HG02588 (cell line): ENCODE data around the gene LRRC32.
A peak's percentile ranks its signal among the peaks of the same experiment; 100 is the strongest.
"Not testable (repeated sequence)": the region's sequence is repeated elsewhere in the genome, so short reads cannot be mapped to it uniquely, and the experiment has no call there.

ENCODE experiments used
- ATAC-seq: cut with Tn5 transposase; IDR thresholded peaks from one replicate; pipeline ENCODE4 v1.9.1; 2021; ENCODE audit warnings: mild to moderate bottlenecking, moderate library complexity; ENCODE audit not compliant: unreplicated experiment

Gene LRRC32

DNA sequence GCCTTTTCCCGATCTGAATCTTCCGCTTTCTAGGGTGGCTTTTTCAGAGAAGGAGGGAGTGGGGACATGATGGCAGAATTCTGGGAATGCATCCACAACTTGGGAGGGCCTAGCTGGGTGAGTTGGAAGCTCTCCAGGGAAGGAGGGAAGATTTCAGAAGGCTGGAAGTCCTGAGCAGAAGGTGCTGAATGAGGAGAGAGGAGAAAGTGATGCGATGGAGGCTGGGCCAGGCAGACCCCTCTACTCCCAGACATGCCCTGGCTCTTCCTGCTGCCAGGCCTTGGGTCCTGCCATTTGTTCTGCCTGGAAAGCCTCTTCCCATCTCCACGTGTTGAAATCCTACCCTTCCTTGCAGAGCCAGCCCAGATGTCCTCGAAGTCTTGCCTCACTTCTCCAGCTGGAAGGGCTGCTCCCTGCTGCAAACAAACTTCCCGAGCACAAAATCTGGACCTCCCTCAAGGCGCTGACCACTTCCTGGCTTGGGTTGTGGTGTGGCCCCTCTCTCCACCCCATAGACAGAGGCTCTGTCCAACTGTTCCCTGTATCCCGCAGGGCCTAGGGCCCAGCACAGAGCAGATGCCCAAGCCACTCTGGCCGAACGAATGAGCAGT lies 16.8 kb downstream of the LRRC32 start:
- no peak for ATAC-seq

DNA sequence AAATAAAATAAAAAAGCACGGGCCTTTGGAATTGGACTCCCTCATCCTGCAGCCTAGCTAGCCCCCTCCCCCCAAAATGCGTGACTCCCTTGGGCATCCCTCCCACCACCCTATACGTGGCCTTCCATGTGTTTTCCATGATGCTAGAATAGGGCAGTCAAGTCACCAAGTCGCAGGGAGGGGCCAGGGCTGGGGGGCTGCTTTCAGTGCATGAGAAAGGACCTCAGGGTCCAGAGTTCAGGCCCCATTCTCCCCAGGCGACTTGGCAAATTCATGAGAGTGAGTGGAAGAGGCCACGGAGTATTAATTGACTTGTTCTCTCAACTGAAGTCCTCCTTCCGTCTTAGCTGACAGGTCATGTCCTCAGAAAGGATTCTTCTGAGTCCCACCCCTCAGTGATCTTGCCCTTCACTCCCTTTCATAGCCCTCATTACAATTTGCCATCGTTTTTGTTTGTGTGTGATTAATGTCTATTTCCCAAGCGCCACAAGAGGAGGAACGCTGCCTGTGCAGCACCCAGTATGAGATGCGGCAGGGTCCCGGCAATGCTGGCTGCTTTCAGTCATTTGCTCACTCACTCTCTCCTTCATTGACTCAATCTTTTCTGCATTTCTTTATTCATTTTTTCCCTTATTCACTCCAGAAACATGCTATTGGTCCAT lies 17.4 kb downstream of the LRRC32 start:
- no peak for ATAC-seq

DNA sequence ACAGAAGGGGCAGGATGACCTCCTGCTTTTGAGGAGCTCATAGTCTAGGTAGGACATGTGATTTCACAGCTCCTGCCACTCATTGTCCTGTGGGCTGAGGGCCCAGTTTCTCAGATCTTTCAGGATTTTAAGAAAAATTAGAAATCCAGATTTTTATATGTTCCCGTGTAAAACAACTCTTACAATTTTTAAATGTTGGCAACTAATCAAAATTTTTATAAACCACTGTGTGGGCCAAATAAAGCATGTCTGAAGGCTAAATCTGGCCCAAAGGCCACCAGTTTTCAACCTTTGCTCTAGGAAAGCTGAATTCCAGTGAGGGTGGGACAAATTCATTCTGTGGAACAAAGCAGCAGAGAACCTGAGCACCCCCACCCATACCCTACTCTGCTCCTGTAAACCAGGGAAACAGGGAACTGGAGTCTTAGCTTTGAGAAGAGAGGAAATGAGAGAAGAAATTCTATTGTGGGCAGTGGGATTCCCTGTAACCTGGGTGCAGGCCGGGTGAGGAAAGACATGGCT lies 20.6 kb downstream of the LRRC32 start:
- ATAC-seq = no peak

DNA sequence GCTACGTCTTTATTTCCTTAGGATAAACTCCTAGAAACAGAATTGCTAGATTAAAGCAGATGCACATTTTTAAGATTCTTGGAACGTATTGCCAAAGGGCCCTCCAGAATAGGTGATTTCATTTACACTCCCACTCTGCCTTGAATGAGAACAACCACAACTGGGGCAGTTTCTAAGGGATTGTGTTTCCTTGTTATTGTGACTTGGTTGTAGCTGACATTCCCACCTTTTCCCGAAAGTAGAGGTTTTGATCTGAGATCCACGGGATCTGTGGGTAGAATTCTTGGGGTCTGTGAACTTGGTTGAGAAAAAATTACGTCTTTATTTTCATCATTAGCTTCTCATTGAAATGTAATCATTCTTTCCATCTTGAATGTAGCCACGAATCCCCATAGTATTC lies 21.5 kb downstream of the LRRC32 start:
- ATAC-seq = no peak

DNA sequence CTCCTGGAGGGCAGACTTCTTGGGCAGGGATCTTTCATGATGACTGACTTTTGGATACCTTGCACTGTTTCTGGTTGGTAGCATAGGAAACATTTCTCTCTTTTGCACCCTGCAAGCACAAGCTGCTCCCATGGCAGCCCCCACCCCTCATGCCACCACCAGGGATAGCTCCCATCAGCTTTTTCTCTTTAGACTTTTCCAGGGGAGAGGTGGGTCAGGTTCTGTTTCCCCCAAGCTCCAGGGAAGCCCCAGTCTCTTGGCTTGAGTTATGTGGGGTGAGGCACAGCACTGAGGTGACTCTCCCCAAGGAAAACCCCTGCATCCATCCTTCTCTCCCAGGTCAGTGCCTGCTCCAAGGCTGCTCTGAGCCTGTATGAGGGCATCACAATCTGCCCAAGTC lies 22.5 kb downstream of the LRRC32 start:
- ATAC-seq = no peak

DNA sequence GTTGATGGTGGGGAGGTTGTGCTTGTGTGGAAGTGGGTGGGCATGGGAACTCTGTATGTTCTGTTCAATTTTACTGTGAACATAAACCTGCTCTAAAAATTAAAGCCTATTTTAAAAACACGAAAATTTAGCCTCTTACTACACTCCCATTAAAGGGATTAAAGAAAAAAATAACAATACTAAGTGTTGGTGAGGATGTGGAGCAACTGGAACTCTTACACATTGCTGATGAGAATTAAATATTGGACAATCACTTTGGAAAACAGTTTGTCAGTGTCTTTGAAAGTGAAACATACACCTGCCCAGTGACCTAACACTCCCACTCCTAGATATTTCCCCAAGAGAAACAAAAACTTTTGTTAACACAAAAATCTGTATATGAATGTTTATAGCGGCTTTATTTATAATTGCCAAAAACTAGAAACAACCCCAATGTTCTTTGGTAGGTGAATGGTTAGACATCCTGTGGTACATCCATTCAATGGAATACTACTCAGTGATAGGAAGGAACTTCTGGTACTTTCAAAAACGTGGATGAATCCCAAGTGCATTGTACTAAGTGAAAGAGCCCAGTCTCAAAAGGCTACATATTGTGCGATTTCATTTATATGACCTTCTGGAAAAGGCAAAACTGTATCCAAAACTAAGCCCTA lies 23.5 kb downstream of the LRRC32 start:
- ATAC-seq = no peak

DNA sequence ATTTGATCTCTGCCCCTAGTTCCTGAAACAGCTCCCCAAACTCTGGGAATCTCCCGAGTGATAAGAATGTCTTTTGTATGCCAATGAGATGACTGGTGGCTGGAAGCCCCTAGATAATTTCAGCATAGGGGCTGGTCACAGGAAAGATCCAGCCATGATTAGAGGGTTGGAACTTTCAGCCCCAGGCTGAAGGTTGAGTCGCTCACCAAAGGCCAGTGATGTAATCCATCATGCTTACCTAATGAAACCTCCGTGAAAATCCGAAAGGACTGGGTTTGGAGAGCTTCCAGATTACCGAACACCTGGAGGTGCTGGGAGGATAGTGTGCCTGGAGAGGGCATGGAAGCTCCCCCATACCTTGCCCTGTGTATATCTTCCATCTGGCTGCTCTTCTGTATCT lies 26.0 kb downstream of the LRRC32 start:
- ATAC-seq = no peak

DNA sequence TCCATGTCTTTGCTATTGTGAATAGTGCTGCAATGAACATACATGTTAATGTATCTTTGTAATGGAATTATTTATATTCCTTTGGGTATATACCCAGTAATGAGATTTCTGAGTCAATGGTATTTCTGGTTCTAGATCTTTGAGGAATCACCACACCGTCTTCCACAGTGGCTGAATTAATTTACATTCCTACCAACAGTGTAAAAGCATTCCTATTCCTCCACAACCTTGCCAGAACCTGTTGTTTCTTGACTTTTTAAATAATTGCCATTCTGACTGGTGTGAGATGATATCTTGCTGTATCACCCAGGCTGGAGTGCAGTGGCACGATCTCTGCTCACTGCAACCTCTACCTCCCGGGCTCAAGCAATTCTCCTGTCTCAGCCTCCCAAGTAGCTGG lies 26.8 kb downstream of the LRRC32 start:
- ATAC-seq = not testable (repeated sequence)

DNA sequence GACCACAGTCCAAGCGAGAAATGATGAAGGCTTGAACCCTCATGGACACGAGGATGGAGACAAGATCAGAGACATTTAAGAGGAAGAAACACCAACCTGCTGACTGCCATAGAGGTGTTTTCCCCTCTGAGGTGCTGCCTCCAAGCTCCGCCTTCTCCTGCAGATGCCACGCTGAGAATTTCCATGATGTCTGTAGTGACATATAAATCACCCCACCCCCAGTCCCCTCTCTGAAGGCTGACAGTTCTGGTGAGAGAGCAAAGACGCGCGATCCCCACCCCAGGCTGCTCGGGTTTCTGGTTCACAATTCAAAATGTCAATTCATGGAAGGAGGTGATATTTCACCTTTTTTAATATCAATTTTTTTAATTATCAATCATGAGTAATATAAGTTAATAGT lies 28.2 kb downstream of the LRRC32 start:
- no peak for ATAC-seq

DNA sequence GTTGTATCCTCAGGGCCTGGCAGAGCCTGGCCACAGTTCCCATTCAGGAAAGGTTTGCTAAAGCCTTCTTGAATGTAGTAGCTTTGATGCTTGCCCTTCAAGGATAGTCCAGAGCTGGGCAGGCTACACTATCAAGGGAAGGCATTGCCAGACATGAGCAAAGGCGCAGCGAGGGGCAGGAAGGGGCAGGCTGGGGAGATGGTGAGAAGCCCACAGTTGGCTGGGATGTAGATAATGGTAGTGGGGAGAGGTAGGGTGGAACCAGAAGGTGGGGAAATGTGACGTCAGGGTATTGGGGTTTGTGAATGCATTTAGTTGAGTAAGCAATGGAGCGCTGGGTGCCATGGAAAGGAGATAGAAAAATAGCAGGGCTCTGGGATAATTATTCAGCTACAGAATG lies 28.6 kb downstream of the LRRC32 start:
- no peak for ATAC-seq

DNA sequence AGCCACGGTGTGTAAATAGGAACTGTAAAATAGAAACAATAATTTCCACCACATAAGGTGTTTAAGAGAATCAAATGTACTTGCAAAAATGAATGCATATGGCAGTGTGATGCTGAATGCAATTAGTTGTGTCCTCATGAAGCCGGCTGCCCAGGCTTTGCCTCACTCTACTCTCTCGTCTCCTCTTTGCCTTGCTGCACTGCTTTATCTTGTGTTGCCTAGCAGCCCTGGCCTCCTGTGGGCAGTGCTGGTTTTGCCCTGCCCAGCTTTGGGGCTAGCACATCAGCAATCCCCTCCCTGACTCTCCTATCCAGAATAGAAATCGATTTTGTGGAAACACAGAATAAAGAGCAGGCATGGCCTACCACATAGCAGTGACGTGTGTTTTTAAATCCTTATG lies 30.0 kb downstream of the LRRC32 start:
- ATAC-seq = no peak

DNA sequence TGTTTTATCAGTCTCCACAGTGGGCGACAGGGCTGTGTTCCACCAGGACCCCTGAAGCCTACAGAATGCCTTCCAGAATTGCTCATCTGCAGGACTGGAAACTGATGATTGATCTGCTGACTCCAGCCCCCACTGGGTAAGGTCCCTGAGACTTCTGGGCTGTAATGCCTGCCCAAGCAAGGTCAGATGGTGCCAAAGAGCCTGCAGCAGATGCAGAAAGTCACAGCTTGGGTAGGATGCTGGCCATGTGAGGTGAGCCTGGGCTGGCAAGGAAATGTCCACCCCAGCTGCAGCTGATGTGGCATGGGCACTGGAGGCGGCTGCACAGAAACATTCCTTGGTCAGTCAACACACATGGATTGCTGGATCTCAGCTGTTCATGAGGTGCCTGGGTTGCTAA lies 30.9 kb downstream of the LRRC32 start:
- ATAC-seq = no peak

DNA sequence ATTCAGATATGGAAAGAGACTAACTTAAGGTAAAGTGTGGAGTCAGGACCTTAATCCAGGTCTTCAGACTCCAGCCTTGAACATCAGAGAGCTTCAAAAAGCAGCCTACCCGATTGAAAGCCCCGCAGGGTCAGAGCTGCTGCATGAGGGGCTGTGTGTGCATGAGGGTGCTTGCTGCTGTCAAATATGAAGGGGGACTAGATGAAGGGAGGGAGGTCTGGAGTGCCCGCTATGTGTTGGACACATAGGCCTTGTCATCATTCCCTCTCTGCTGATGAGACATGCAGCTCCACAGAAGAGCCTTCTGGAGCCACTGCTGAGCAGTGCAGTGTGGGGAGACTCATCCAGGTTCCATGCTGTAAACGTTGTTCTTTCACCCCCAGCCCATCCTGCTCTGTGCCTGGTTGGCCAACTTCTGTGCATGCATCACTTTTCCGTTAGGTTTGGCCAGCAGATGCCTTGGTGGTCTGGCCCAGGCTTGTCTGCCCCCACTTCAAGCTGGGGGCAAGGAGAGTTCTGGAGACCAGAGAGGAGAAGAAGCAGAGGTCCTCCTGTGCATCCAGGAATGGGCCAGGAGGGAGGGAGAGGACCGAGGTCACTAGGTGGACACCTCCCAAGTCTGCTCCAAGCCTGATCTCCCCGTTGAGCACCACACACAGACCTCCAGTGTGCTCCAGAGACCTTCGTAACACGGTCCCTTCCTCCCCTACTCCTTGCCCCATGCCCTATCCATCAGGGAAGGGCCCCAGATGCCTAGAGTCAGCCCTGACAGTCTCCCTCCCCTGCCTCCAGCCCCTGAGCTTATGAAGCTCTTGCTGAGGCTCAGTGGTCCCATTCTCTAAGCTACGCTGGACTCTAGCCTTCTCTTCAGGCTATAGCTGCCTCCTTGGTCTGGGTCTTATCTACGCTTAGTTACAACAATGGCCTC lies 32.0 kb downstream of the LRRC32 start:
- no peak for ATAC-seq

DNA sequence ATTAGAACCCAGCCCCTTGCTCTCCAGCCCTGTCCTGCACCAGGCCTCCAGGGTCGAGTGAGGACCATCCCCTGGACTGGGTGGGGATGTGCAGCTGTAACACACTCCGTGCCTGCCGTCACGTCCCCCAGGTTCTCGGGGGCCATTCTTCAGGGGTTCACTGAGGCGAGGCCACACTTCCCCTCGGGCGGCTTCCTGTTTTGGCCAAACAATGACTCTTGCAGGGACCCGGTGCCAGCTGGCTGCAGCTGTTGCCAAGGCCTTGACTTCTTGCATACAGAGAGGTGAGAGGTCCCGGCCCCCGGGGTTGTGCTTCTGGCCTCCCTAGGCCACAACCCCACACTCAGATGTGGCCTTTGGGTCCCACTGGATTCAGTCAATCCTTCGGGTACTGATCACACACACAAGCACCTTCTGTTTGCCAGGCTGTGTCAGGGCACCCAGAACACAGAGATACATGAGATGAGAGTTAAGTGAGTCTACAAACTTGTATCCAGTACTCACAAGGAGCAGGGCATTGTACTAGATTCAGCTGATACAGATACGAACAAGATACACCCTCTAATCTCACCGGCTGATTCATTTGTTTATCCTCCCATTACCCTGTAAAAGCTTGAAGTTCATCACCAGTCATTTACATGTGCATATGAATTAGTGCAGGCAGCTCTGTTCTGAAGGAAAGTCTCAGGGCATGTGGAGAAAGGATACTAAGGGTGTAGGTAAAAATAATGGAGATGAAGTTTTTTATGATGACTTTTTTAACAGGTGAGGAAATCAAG lies 32.9 kb downstream of the LRRC32 start:
- ATAC-seq = peak; percentile 76

DNA sequence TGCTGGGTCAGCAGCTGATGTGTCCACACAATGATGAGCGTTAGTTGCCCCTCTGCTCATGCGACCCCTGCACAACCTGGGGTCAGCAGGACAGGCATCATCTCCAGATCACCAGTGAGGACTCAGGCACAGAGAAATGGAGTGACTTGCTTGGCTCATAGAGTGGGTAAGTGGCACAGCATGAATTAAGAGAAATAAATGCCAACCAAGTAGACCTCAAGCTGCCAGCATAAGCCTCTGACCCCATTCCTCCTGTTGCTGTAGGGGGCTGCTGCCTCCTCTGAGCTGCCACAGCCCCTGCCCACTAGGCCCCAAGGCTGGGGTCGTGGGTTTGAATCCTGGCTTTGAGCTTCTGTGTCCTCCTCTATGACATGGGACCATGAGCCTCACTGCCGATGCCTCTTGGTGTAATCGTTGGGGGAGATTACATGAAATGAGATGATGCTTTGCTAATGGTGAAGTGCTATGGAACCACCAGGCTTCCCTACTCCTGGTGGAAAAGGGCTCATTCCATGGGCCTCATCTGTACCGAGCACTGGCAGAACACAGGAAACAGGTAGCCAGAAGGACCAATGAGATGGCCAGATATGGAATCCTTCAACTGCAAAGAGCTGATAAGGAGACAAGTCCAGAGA lies 33.6 kb downstream of the LRRC32 start:
- ATAC-seq = no peak

DNA sequence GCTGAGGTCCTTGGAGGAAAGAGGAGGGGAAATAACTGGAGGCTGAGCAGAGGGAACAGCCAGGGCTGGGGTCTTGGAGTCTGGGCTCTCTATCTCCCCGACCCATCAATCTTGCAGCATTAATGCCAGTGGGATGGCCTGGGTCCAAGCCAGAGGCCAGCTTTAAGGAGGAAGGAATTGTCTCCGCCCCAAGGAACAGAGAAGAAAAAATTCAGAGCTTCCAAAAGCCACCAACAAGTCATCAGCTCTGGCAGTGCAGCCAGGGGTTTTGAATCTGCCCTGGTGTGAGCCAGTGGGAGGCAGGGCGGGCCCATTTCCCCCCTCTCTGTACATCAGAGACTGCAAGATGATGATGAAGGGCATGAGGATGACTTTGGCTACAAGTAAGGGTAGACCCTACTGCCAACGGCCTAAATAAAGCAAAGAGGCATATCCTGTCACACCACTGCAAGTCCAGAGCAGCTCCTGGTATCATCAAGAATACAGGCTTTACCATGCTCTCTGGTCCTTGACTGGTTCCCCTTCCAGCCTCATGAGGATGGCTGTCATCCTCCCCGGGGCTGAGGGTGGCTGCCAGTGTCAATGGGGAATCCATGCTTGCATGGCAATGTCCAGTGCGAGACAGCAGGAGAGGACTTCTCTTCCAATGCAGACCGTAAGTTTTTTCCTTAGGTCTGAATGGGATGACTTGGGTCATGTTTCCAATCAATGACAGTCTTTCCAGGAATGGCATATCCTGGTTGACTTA lies 34.4 kb downstream of the LRRC32 start:
- ATAC-seq = no peak

DNA sequence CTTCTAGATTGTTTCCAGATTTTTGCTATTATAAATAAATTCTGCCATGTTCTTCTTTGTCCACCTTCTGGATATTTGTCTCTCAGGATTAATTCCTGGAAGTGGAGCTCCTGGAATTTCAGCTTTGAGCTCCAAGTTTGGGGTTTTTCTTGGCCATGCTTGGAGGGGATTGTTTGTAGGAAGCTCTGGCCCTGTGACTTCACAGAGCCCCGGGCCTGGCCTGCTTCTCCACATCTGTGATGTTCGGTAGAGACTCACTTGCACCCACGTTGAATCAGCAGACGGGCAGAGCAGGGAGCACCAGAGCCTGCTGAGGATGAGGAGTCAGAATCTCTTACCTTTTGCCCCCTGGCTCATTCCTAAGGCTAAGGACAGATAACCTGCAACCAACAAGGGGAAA lies 35.7 kb downstream of the LRRC32 start:
- no peak for ATAC-seq

DNA sequence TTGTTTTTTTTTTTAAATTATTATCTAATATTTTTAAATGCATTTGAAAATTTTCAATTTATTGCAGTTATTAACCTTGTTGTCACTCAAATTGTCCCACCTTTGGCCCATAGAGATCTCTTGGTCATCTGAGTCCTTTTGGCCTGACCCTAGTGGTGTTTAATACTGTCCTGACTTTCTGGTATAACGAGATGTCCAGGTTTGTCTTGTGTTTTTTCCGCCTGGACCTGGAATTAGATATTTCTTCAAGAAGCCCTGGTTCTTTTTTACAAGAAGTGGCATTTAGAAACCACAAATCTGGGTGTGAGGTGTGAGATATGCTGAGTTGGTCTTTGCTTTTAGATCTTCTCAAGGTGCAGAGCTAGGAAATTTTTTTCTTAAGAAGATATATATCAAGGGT lies 38.1 kb downstream of the LRRC32 start:
- ATAC-seq = no peak

DNA sequence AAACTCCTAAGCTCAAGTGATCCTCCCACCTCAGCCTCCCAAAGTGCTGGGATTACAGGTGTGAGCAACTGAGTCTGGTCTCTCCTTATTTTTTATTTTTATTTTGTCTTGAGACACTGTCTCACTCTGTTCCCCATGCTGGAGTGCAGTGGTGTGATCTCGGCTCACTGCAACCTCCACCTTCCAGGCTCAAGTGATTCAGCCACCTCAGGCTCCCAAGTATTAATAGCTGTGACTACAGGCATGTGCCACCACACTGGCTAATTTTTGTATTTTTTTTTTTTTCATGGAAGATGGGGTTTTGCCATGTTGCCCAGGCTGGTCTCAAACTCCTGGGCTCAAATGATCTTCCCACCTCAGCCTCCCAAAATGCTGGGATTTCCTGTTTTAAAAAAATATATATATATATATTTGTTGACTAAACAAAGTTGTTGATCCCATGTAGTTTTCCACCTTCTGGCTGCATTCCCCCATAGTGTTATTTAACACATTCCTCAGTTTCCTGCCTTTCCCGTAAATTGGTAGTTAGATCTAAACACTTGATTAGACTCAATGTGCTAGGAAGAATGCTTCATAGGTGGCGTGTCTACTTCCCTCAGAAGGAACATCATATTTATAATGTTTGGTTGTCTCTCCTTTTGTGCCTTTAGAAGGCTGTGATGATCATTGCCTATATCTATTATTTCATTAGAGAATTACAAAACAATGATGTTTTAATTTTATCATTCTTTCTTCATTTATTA lies 38.8 kb downstream of the LRRC32 start:
- ATAC-seq = no peak
